ENCODE data around the gene UNC5A.
A peak's percentile ranks its signal among the peaks of the same experiment; 100 is the strongest.

Gene UNC5A

GRCh38 chr5:176789873-176790615 lies 20.3 kb upstream of the UNC5A start:
- H3K4ac ChIP-seq (ENCODE audit: low read depth, low read length): no peak overlapping the region
- no peak overlapping the region for H3K23ac ChIP-seq (ENCODE audit: low read length)
- H4K91ac ChIP-seq (ENCODE audit: low read depth, low read length): no peak overlapping the region
- DNase-seq: no peak
- no peak overlapping the region for H4K8ac ChIP-seq (ENCODE audit: low read depth, low read length)
- no peak overlapping the region for H3K14ac ChIP-seq (ENCODE audit: low read length)
- H2BK5ac ChIP-seq (ENCODE audit: low read depth, low read length, poor library complexity): no peak overlapping the region
- H3K79me1 ChIP-seq (ENCODE audit: low read length): no peaks in the 10 kb centered on the region
- H3K4me1 ChIP-seq (ENCODE audit: control insufficient read depth in 1 of 2, insufficient read depth in 2 of 2, low read length in 2 of 2): no peaks in the 10 kb centered on the region
- no peak overlapping the region for H3K18ac ChIP-seq (ENCODE audit: low read length)
- no peak overlapping the region for H2AK5ac ChIP-seq (ENCODE audit: low read length)
- H3K9ac ChIP-seq (ENCODE audit: low read length): no peak overlapping the region
- no peak overlapping the region for H4K12ac ChIP-seq (ENCODE audit: low read depth, low read length)
- no peak overlapping the region for H3K4me2 ChIP-seq (ENCODE audit: low read length)
- H3K79me2 ChIP-seq (ENCODE audit: control insufficient read depth, insufficient read depth, low read length, poor library complexity): no peaks in the 10 kb centered on the region
- H2BK12ac ChIP-seq (ENCODE audit: low read length): no peak overlapping the region
- no peaks in the 10 kb centered on the region for H3K27me3 ChIP-seq (ENCODE audit: insufficient read depth, low read length)
- H3K9me3 ChIP-seq (ENCODE audit: insufficient read depth, low read depth, low read length): no peaks in the 10 kb centered on the region
- no CpG with 5 or more reads among the region's 15 CpGs for WGBS (ENCODE audit: extremely low coverage, insufficient coverage, insufficient read length)
- H2BK120ac ChIP-seq (ENCODE audit: insufficient read depth, low read length, poor library complexity): no peak overlapping the region
- H2AFZ ChIP-seq (ENCODE audit: insufficient read depth, low read length, poor library complexity): no peak overlapping the region
- no peak overlapping the region for H3K4me3 ChIP-seq (ENCODE audit: low read depth, low read length)
- no peaks in the 10 kb centered on the region for H3K36me3 ChIP-seq (ENCODE audit: control insufficient read depth in 1 of 2, insufficient read depth in 2 of 2, low read length in 2 of 2)
- H3K27ac ChIP-seq (ENCODE audit: low read depth, low read length): no peak overlapping the region

GRCh38 chr5:176790941-176791340 lies 19.4 kb upstream of the UNC5A start:
- DNase-seq: no peak
- no peak overlapping the region for H3K18ac ChIP-seq (ENCODE audit: low read length)
- WGBS (ENCODE audit: extremely low coverage, insufficient coverage, insufficient read length): no CpG with 5 or more reads among the region's 5 CpGs
- H2BK5ac ChIP-seq (ENCODE audit: low read depth, low read length, poor library complexity): no peak overlapping the region
- no peaks in the 10 kb centered on the region for H3K9me3 ChIP-seq (ENCODE audit: insufficient read depth, low read depth, low read length)
- no peak overlapping the region for H2BK12ac ChIP-seq (ENCODE audit: low read length)
- no peak overlapping the region for H3K4me2 ChIP-seq (ENCODE audit: low read length)
- H3K27ac ChIP-seq (ENCODE audit: low read depth, low read length): no peak overlapping the region
- H4K91ac ChIP-seq (ENCODE audit: low read depth, low read length): no peak overlapping the region
- H2AK5ac ChIP-seq (ENCODE audit: low read length): no peak overlapping the region
- no peak overlapping the region for H3K23ac ChIP-seq (ENCODE audit: low read length)
- no peaks in the 10 kb centered on the region for H3K36me3 ChIP-seq (ENCODE audit: control insufficient read depth in 1 of 2, insufficient read depth in 2 of 2, low read length in 2 of 2)
- H3K4ac ChIP-seq (ENCODE audit: low read depth, low read length): no peak overlapping the region
- H3K79me2 ChIP-seq (ENCODE audit: control insufficient read depth, insufficient read depth, low read length, poor library complexity): no peaks in the 10 kb centered on the region
- no peaks in the 10 kb centered on the region for H3K4me1 ChIP-seq (ENCODE audit: control insufficient read depth in 1 of 2, insufficient read depth in 2 of 2, low read length in 2 of 2)
- no peak overlapping the region for H4K8ac ChIP-seq (ENCODE audit: low read depth, low read length)
- no peak overlapping the region for H4K12ac ChIP-seq (ENCODE audit: low read depth, low read length)
- no peak overlapping the region for H3K4me3 ChIP-seq (ENCODE audit: low read depth, low read length)
- H2AFZ ChIP-seq (ENCODE audit: insufficient read depth, low read length, poor library complexity): no peak overlapping the region
- H3K27me3 ChIP-seq (ENCODE audit: insufficient read depth, low read length): no peaks in the 10 kb centered on the region
- no peak overlapping the region for H3K14ac ChIP-seq (ENCODE audit: low read length)
- no peak overlapping the region for H3K9ac ChIP-seq (ENCODE audit: low read length)
- no peaks in the 10 kb centered on the region for H3K79me1 ChIP-seq (ENCODE audit: low read length)
- H2BK120ac ChIP-seq (ENCODE audit: insufficient read depth, low read length, poor library complexity): no peak overlapping the region

GRCh38 chr5:176792655-176793342 lies 17.6 kb upstream of the UNC5A start:
- no peak overlapping the region for H3K4me2 ChIP-seq (ENCODE audit: low read length)
- no peak overlapping the region for H2BK12ac ChIP-seq (ENCODE audit: low read length)
- no peak overlapping the region for H3K27ac ChIP-seq (ENCODE audit: low read depth, low read length)
- H3K79me2 ChIP-seq (ENCODE audit: control insufficient read depth, insufficient read depth, low read length, poor library complexity): no peaks in the 10 kb centered on the region
- no peaks in the 10 kb centered on the region for H3K4me1 ChIP-seq (ENCODE audit: control insufficient read depth in 1 of 2, insufficient read depth in 2 of 2, low read length in 2 of 2)
- H3K36me3 ChIP-seq (ENCODE audit: control insufficient read depth in 1 of 2, insufficient read depth in 2 of 2, low read length in 2 of 2): no peaks in the 10 kb centered on the region
- H3K79me1 ChIP-seq (ENCODE audit: low read length): no peaks in the 10 kb centered on the region
- no peak overlapping the region for H4K8ac ChIP-seq (ENCODE audit: low read depth, low read length)
- H2AK5ac ChIP-seq (ENCODE audit: low read length): no peak overlapping the region
- peaks cover 1% of the 10 kb centered on the region for H3K9me3 ChIP-seq (ENCODE audit: insufficient read depth, low read depth, low read length)
- no CpG with 5 or more reads among the region's 18 CpGs for WGBS (ENCODE audit: extremely low coverage, insufficient coverage, insufficient read length)
- DNase-seq: no peak
- H3K14ac ChIP-seq (ENCODE audit: low read length): no peak overlapping the region
- H3K18ac ChIP-seq (ENCODE audit: low read length): no peak overlapping the region
- no peak overlapping the region for H2BK120ac ChIP-seq (ENCODE audit: insufficient read depth, low read length, poor library complexity)
- no peak overlapping the region for H2AFZ ChIP-seq (ENCODE audit: insufficient read depth, low read length, poor library complexity)
- H3K9ac ChIP-seq (ENCODE audit: low read length): no peak overlapping the region
- no peak overlapping the region for H4K91ac ChIP-seq (ENCODE audit: low read depth, low read length)
- H3K27me3 ChIP-seq (ENCODE audit: insufficient read depth, low read length): no peaks in the 10 kb centered on the region
- no peak overlapping the region for H2BK5ac ChIP-seq (ENCODE audit: low read depth, low read length, poor library complexity)
- no peak overlapping the region for H3K4ac ChIP-seq (ENCODE audit: low read depth, low read length)
- peak overlapping the region; percentile 24 for H3K4me3 ChIP-seq (ENCODE audit: low read depth, low read length)
- H4K12ac ChIP-seq (ENCODE audit: low read depth, low read length): no peak overlapping the region
- no peak overlapping the region for H3K23ac ChIP-seq (ENCODE audit: low read length)

- Histone ChIP-seq H3K27ac (ENCODE audit: low read depth, low read length) (no peak overlapping the region), H3K4me2 (ENCODE audit: low read length) (no peak overlapping the region), H3K4me1 (ENCODE audit: control insufficient read depth in 1 of 2, insufficient read depth in 2 of 2, low read length in 2 of 2) (no peaks in the 10 kb centered on the region), H2AK5ac (ENCODE audit: low read length) (no peak overlapping the region), H3K9ac (ENCODE audit: low read length) (no peak overlapping the region), H2AFZ (ENCODE audit: insufficient read depth, low read length, poor library complexity) (no peak overlapping the region), H3K27me3 (ENCODE audit: insufficient read depth, low read length) (no peaks in the 10 kb centered on the region), H2BK5ac (ENCODE audit: low read depth, low read length, poor library complexity) (no peak overlapping the region), H3K9me3 (ENCODE audit: insufficient read depth, low read depth, low read length) (peaks cover 1% of the 10 kb centered on the region), H3K18ac (ENCODE audit: low read length) (no peak overlapping the region), H2BK120ac (ENCODE audit: insufficient read depth, low read length, poor library complexity) (no peak overlapping the region), H3K4ac (ENCODE audit: low read depth, low read length) (no peak overlapping the region), H3K79me2 (ENCODE audit: control insufficient read depth, insufficient read depth, low read length, poor library complexity) (no peaks in the 10 kb centered on the region), H3K14ac (ENCODE audit: low read length) (no peak overlapping the region), H3K36me3 (ENCODE audit: control insufficient read depth in 1 of 2, insufficient read depth in 2 of 2, low read length in 2 of 2) (no peaks in the 10 kb centered on the region), H2BK12ac (ENCODE audit: low read length) (no peak overlapping the region), H3K23ac (ENCODE audit: low read length) (no peak overlapping the region), H3K4me3 (ENCODE audit: low read depth, low read length) (no peak overlapping the region), H4K12ac (ENCODE audit: low read depth, low read length) (no peak overlapping the region), H4K8ac (ENCODE audit: low read depth, low read length) (no peak overlapping the region), H4K91ac (ENCODE audit: low read depth, low read length) (no peak overlapping the region), H3K79me1 (ENCODE audit: low read length) (no peaks in the 10 kb centered on the region)
- WGBS (ENCODE audit: extremely low coverage, insufficient coverage, insufficient read length): no CpG with 5 or more reads among the region's 9 CpGs
- no peak for DNase-seq
Measured at GRCh38 chr5:176793343-176793699, 17.0 kb upstream of the UNC5A start.

Data from trophoblast cell (in vitro differentiated cells and primary cell).